ENCODE results near the gene RAPGEF2.

Gene RAPGEF2

DNA sequence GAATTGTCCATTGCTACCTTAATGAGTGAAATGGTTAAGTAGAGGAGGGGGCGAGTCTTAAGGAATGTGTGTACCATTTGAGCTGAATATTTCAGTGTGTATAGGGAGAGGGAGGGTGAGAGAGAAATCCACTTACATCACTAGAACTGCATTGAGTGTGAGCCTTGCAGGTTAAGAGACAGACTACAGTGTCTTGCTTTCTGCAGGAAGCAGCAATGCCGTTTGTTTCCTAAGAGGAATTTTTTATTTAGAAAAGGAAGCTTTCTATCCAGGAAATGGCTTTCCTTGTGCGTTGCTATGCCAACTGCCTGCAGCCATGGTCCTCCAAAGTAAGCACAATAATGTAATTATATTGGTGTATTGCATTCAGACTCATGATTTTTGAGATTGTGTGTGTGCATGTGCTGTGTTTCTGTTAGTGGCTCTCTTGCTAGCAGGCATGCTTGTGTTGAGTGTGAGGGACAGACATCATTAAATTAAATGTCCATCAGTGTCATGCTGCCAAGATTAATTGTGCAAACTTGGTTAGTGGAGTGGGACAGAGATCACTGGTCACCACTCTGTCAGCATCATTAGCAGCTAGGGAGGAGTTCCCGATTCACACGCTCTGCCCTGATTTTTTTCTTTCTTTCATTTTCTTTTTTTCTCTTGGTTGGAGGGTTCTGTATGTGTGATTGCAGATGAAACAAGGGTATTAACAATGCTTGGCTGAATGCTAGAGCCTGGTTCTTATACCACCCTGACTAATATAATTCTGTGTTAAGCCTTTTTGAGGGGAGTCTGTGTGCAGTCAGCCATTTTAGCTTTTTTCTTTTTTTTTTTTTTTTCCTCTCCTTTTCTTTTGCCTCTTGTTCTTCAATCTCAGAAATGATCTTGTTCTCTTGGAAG is 164.3 kb downstream of the RAPGEF2 start:
- no peak overlapping the region for H3K4me3 ChIP-seq (ENCODE audit: insufficient read depth, low read length, poor library complexity, severe bottlenecking)
- no peak overlapping the region for H3K9ac ChIP-seq (ENCODE audit: low read length)
- no peak overlapping the region for H3K27ac ChIP-seq (ENCODE audit: low read depth, low read length)
- H3K4me2 ChIP-seq (ENCODE audit: low read depth, low read length, poor library complexity, severe bottlenecking) = no peak overlapping the region
- H3K36me3 ChIP-seq (ENCODE audit: low read length) = no peaks in the 10 kb centered on the region
- no peak overlapping the region for H2AFZ ChIP-seq (ENCODE audit: low read depth, low read length, severe bottlenecking)
- no peaks in the 10 kb centered on the region for H4K20me1 ChIP-seq (ENCODE audit: low read depth, low read length)
- no peaks in the 10 kb centered on the region for H3K9me3 ChIP-seq (ENCODE audit: insufficient read depth, low read length)
- H3K9me2 ChIP-seq (replicated peaks; ENCODE audit: insufficient read depth, low read length) = no peaks in the 10 kb centered on the region
- H3F3A ChIP-seq (ENCODE audit: insufficient read depth) = no peaks in the 10 kb centered on the region
- no peaks in the 10 kb centered on the region for H3K27me3 ChIP-seq (ENCODE audit: low read length)
- no peak for TF ChIP-seq EZH2phosphoT487 (conservative IDR thresholded peaks at IDR 0.05; ENCODE audit: low read length)
- TF ChIP-seq CTCF (IDR thresholded peaks at IDR 0.05; ENCODE audit: insufficient read depth, low read length, poor library complexity, severe bottlenecking) = no peak
- no peaks in the 10 kb centered on the region for H3K79me2 ChIP-seq (ENCODE audit: insufficient read depth, low read length)

DNA sequence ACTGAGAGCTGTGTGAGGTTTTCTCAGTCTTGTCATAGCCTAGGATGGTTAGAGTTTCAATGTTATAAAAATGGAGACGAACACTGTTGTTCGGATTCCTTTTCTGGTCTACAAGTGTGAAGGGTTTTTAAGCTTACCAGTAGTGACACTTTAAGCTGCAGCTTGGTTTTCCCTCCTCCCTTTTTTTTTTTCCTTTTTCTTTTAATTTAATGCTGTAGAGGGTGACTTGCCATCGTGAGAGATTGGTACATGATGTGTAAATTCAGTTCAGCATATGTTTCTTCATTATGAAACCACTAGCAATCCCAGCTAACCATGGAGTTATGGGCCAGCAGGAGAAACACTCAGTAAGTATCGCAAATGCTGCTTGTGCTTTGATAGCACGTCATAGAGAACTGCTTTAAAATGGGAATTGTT is 165.0 kb downstream of the RAPGEF2 start:
- Histone ChIP-seq H3K27ac (ENCODE audit: low read depth, low read length) (no peak overlapping the region), H3K36me3 (ENCODE audit: low read length) (no peaks in the 10 kb centered on the region), H3K9ac (ENCODE audit: low read length) (no peak overlapping the region), H3K9me2 (replicated peaks; ENCODE audit: insufficient read depth, low read length) (no peaks in the 10 kb centered on the region), H3F3A (ENCODE audit: insufficient read depth) (no peaks in the 10 kb centered on the region), H3K27me3 (ENCODE audit: low read length) (no peaks in the 10 kb centered on the region), H3K4me2 (ENCODE audit: low read depth, low read length, poor library complexity, severe bottlenecking) (no peak overlapping the region), H2AFZ (ENCODE audit: low read depth, low read length, severe bottlenecking) (no peak overlapping the region), H3K79me2 (ENCODE audit: insufficient read depth, low read length) (no peaks in the 10 kb centered on the region), H4K20me1 (ENCODE audit: low read depth, low read length) (no peaks in the 10 kb centered on the region), H3K9me3 (ENCODE audit: insufficient read depth, low read length) (no peaks in the 10 kb centered on the region), H3K4me3 (ENCODE audit: insufficient read depth, low read length, poor library complexity, severe bottlenecking) (no peak overlapping the region)
- TF ChIP-seq CTCF (IDR thresholded peaks at IDR 0.05; ENCODE audit: insufficient read depth, low read length, poor library complexity, severe bottlenecking) (no peak), EZH2phosphoT487 (conservative IDR thresholded peaks at IDR 0.05; ENCODE audit: low read length) (no peak)

DNA sequence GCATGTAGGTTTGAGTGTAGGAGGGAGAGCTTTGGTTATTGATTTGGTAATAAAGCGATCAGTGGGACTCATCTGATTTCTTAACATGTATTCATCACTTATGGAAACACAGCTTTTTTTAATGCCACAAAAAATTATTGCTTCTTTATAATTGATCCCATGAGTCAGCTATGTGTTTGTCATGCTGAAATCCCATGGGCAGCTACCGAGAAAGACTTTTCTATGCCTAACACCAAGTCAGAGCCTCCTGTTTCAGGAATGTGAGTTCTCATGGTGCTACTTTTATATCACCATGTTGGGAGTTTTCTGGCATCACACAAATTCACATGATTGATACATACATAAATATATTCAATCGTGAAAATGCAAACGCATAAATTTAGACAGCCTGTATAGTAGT is 165.7 kb downstream of the RAPGEF2 start:
- Histone ChIP-seq H3K9me3 (ENCODE audit: insufficient read depth, low read length) (no peaks in the 10 kb centered on the region), H3K27me3 (ENCODE audit: low read length) (no peaks in the 10 kb centered on the region), H3F3A (ENCODE audit: insufficient read depth) (no peaks in the 10 kb centered on the region), H3K36me3 (ENCODE audit: low read length) (no peaks in the 10 kb centered on the region), H3K9ac (ENCODE audit: low read length) (no peak overlapping the region), H4K20me1 (ENCODE audit: low read depth, low read length) (no peaks in the 10 kb centered on the region), H3K79me2 (ENCODE audit: insufficient read depth, low read length) (no peaks in the 10 kb centered on the region), H2AFZ (ENCODE audit: low read depth, low read length, severe bottlenecking) (no peak overlapping the region), H3K4me3 (ENCODE audit: insufficient read depth, low read length, poor library complexity, severe bottlenecking) (no peak overlapping the region), H3K9me2 (replicated peaks; ENCODE audit: insufficient read depth, low read length) (no peaks in the 10 kb centered on the region), H3K27ac (ENCODE audit: low read depth, low read length) (no peak overlapping the region), H3K4me2 (ENCODE audit: low read depth, low read length, poor library complexity, severe bottlenecking) (no peak overlapping the region)
- no peak for TF ChIP-seq CTCF (IDR thresholded peaks at IDR 0.05; ENCODE audit: insufficient read depth, low read length, poor library complexity, severe bottlenecking)
- TF ChIP-seq EZH2phosphoT487 (conservative IDR thresholded peaks at IDR 0.05; ENCODE audit: low read length) = no peak
